HG02970 (cell line): ENCODE measurements around the gene FAM229B.
"Not testable (repeated sequence)": the region's sequence is repeated elsewhere in the genome, so short reads cannot be mapped to it uniquely, and the experiment has no call there.

Experiments used
- ATAC-seq: cut with Tn5 transposase; IDR thresholded peaks from one replicate; pipeline ENCODE4 v1.9.1; 2021; ENCODE audit warnings: mild to moderate bottlenecking, moderate library complexity, moderate number of reproducible peaks; ENCODE audit not compliant: unreplicated experiment, low FRiP score

Gene FAM229B

DNA sequence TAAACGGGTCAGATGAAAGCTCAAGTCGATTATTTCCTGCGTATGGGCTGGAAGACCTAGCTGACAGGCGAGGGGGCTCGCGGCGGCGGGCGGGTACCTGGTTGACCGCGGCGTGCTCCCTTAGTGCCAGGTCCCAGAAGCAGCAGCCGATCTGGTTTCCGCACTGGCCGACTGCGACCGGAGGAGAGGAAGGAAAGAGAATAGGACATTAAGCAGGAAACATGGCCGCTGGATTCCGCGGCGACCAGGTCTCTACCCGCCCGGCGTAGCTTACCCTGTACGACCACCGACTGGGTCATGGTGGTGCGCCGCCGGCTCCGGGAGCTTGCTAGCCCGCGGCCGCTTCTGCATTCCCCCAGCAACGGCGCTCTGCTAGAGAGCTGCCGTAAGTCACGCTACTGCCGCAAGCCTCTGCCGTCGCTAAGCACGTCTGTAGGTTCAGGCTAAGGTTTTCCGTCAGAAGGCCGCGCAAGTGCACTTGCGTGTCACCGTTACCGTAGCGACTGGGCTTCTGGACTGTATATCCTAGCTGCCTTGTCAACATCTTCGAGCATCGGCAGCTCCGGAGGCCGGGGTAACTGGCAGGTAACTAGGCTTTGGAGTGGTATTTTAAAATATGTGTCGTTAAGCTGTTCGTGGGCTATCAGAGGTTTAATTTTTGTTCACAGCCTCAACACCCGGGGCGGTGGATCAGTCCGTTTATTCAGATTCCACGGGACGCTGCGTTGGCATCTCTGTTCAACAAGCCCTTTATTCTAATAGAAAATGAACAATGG, at the start of gene FAM229B, which contains the start of gene TUBE1:
TSS of gene FAM229B (plus strand) at position 456 of the 776 bp plus-strand sequence. CDS start 11,693 bp downstream, outside the sequence.
TSS of gene TUBE1 (minus strand) at position 347 of the 776 bp plus-strand sequence. CDS start at position 299, 48 bp downstream.
- peak; percentile 98 for ATAC-seq

GRCh38 chr6:112037783-112038216, 49.6 kb upstream of the FAM229B start:
- no peak for ATAC-seq

- no peak for ATAC-seq
Measured at GRCh38 chr6:112038268-112038667, 49.1 kb upstream of the FAM229B start.

DNA sequence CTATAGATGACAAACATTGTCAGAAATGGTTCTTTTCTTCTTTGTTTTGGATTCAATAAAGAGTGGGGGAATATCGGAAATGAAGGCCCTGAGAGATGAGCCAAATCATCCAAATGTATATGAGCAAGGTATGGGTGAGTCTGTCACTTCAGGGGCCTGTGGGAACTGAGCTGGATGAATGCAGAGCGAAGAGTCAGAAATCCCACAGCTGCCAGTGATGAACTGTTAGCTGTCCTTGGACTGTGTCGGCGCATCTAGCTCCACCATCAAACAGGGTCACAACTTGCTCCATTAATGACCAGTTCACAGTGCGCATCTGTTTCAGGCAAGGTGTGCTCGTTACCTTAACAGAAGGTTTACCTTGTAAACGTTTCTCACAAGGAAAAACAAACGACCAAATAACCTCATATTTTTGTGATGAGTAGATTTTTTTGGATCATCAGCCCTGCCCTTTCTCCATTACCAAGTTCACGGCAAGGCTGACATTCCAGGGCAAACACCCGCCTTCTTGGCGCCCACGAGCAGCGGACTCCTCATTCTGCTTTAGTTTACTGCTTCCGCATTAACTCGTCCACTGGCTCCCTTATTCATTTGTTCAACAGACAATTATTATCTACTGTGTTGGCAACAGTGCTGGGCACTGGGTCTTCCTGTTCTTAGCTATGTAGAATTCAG, 48.5 kb upstream of the FAM229B start:
- ATAC-seq: no peak

DNA sequence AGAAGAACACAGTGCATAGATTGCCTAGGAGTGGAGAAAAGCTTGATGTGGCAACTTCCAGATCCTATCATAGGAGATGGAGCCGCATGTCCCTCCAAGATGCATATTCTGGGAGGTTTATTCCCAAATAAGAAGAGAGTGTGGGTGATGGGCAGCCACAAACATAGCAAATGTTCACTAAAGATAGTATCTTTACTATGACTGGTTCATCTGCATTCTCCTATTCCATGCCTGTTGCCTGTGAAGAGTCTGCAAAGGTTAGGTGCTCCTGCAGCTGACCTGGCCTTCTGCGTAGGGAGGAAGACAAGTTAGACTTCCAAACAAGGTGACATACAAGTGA, 48.0 kb upstream of the FAM229B start:
- ATAC-seq: no peak

- no peak for ATAC-seq
Measured at GRCh38 chr6:112040956-112041355, 46.4 kb upstream of the FAM229B start.

- ATAC-seq: no peak
Measured at GRCh38 chr6:112041535-112041934, 45.9 kb upstream of the FAM229B start.

- peak; percentile 85 for ATAC-seq
Measured at GRCh38 chr6:112043032-112044007, 44.1 kb upstream of the FAM229B start.

GRCh38 chr6:112044196-112044595, 43.2 kb upstream of the FAM229B start:
- no peak for ATAC-seq

DNA sequence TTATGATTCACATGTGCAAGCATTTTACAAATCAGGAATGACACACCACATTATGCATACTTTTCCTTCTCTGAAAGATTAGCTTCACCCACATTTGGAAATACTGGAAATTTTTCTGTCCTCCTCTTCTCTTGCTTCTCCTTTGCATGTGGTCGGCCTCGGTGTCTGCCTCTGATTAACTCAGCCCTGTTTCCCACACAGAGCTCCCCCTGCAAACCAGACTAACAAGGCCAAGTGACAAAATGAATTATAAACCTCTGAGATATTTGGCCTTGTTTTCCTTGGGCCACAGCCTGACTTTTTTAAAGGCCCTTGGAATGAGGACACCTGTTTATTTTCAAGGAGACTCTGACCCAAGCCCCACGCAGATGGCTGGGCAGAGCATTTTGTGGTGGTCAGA, 42.5 kb upstream of the FAM229B start:
- ATAC-seq: no peak

DNA sequence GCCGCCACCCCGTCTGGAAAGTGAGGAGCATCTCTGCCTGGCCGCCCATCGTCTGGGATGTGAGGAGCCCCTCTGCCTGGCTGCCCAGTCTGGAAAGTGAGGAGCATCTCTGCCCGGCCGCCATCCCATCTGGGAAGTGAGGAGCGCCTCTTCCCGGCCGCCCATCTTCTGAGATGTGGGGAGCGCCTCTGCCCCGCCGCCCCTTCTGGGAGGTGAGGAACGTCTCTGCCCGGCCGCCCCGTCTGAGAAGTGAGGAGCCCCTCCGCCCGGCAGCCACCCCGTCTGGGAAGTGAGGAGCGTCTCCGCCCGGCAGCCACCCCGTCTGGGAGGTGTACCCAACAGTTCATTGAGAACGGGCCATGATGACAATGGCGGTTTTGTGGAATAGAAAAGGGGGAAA, 39.9 kb upstream of the FAM229B start:
- not testable (repeated sequence) for ATAC-seq

DNA sequence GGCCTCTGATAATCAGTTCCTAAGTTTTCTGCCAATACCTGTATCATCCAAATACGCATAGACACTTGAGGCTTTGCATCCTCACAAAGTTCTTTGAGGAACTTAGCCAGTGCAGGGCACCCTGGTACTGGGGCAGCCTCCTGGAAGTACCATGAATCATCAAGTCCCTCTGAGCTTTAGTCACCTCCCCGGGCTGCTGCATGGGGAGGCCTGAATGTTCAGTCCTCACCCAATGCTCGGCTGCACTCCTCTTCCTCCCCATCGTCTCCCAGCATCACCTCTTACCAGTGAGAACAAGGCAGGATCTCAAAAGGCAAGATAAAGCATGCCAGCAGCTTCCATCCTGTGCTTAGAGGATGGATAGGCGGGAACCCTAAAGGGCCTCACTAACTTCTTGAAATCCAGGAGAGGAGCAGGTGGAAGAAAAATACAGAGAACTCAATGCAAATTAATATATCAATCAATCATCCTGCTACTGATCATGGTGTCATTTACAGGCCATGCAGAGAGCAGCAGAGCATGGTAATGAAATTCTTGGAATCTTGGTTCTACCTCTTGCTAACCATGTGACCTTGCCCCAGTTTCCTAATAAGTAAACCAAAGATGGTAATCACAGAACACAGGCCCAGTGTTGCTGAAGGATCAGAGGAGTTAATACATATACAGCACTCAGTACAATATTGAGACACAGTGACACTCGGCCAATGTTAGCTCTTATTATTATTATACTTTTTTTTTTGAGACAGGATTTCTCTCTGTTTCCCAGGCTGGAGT, 38.2 kb upstream of the FAM229B start:
- ATAC-seq: no peak

DNA sequence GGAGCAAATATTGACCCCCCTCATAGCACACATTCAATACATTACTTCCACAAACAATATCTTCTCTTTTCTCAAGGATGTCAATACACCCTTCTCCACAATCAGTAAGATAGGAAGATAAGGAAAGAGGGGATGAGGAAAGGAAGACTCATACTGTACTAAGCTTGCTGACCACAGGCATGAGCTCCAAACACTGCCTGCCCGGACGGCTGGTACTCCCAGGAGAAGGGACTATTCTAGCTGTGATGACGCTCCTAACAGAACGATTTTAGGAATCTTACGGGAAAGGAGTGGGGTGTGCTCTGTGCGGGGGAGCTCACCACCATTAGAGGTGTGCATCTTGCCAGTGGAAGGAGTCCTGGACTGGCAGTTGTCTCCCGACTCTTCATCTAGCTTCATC, 37.4 kb upstream of the FAM229B start:
- no peak for ATAC-seq

- no peak for ATAC-seq
Measured at GRCh38 chr6:112050429-112050828, 37.0 kb upstream of the FAM229B start.

- ATAC-seq: not testable (repeated sequence)
Measured at GRCh38 chr6:112051251-112051740, 36.1 kb upstream of the FAM229B start.

GRCh38 chr6:112054001-112054400, 33.4 kb upstream of the FAM229B start, which contains the start of gene CCN6:
Gene CCN6, plus strand, starts transcription at chr6:112054104. Its CDS starts 254 bp downstream, at chr6:112054358.
- ATAC-seq: no peak

GRCh38 chr6:112054555-112055190, 32.7 kb upstream of the FAM229B start:
- no peak for ATAC-seq

DNA sequence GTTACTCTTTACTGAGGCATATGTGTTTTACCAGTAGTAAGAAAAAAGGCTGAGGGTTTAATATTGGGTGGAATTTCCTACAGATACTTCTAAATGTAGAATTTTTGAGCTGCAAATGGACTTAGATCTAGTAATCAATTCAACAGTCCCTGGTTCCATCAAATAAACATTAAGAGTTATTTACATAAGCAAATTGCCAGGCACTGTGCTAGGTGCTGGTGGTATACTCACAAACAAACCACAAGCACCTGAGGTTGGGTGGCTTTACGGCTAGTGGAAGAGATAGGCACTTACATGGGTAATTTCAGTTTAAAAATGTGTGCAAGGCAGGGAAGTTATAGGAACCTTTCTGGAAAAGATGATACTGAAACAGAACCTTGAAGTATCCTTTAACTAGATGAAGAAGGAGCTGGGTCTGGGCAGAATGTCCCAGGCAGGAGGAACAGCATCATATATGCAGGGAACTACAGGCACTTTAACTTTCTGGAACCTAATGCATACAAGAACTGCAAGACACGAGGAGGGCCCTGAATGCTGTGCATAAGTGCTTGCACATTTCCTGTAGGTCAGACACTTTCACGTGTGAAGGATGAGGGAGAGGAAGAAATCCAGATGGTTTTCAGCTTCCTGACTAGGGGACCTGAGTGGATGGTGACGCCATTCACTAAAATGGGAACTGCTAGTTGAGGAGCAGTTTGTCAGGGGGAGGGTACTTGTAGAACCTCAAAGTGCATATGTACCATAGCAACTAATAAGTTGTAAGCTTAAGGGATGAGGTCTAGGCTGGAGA, 29.0 kb upstream of the FAM229B start:
- no peak for ATAC-seq
